GM12878 (cell line): ENCODE results near the gene TARDBP. TPM values are rescaled to one million over a fixed set of nuclear protein-coding genes. Genes with fewer than 3 reads are reported as not detected.
"Not testable (repeated sequence)": the region's sequence is repeated elsewhere in the genome, so short reads cannot be mapped to it uniquely, and the experiment has no call there.

Experiments
- ATAC-seq: fragments of 200-7000 bp; cut with Tn5 transposase; 3 replicates; pipeline ENCODE4 v1.9.1; 2020; ENCODE audit warnings: mild to moderate bottlenecking, moderate library complexity
- BruUV-seq: library from RNA; stranded (reverse); fragments of 400-500 nt; replicated peaks from 2 replicates; lab custom pipeline; 2021; lab: Mats Ljungman, UMichigan
- CTCF ChIA-PET: fragments of 300-600 bp; sonication (Branson Sonifier 250); formaldehyde crosslinking; extraction: SDS; loops from one replicate; lab custom pipeline; 2021; ENCODE audit warnings: inconsistent platforms; lab: Yijun Ruan, JAX
- POLR2A ChIA-PET: fragments of 350-600 bp; formaldehyde crosslinking; extraction: SDS; loops from one replicate; lab custom pipeline; 2021; ENCODE audit warnings: inconsistent platforms; lab: Charles Lee
- RAD21 ChIA-PET: fragments of 300-600 bp; sonication (Branson Sonifier 250); formaldehyde crosslinking; loops from one replicate; lab custom pipeline; 2023; ENCODE audit warnings: antibody characterized with exemption; ENCODE audit not compliant: unreplicated experiment; lab: Charles Lee
- SMC1A ChIA-PET: fragments of 300-600 bp; sonication (Branson Sonifier 250); formaldehyde crosslinking; loops from one replicate; lab custom pipeline; 2023; ENCODE audit not compliant: unreplicated experiment, uncharacterized antibody; lab: Charles Lee
- DNase-seq: peaks from one replicate; pipeline ENCODE4 v3.0.0-alpha.2; 2011; ENCODE audit warnings: low read depth, low spot score
- FAIRE-seq: peaks from 3 replicates; lab custom pipeline; 2011; peaks lifted over from hg19 to GRCh38; lab: Jason Lieb, UNC
- H2AFZ ChIP-seq: 2 replicates; pipeline ENCODE4 v1.6.0; 2011; ENCODE audit warnings: low read depth, low read length, control low read depth; ENCODE audit not compliant: control insufficient read depth
- H3K27ac ChIP-seq: 2 replicates; pipeline ENCODE4 v1.5.1; 2011; ENCODE audit warnings: control low read depth; ENCODE audit not compliant: control insufficient read depth, insufficient read depth
- H3K27me3 ChIP-seq, 2 experiments: replicated peaks in 1 of 2; 2 replicates each; pipeline versions ENCODE4 v1.6.0 to v1.6.1; 2011; ENCODE audit warnings: low read length in 1 of 2; ENCODE audit not compliant: control insufficient read depth in 2 of 2, insufficient read depth in 2 of 2
- H3K36me3 ChIP-seq, 2 experiments: 2 replicates each; pipeline ENCODE4 v1.5.1; 2011; ENCODE audit warnings: low read length in 1 of 2; ENCODE audit not compliant: control insufficient read depth in 2 of 2, insufficient read depth in 2 of 2
- H3K4me1 ChIP-seq: 2 replicates; pipeline ENCODE4 v1.6.1; 2011; ENCODE audit warnings: mild to moderate bottlenecking, low read length, moderate library complexity, mixed read lengths; ENCODE audit not compliant: control insufficient read depth, insufficient read depth
- H3K4me2 ChIP-seq: 2 replicates; pipeline ENCODE4 v1.6.0; 2011; ENCODE audit warnings: control low read depth; ENCODE audit not compliant: control insufficient read depth, insufficient read depth
- H3K4me3 ChIP-seq: fragments of 200-600 bp; sonication (generic); 2 replicates; pipeline ENCODE4 v1.5.1; 2016
- H3K79me2 ChIP-seq: 2 replicates; pipeline ENCODE4 v1.6.0; 2011; ENCODE audit warnings: low read length; ENCODE audit not compliant: control insufficient read depth, insufficient read depth
- H3K9ac ChIP-seq: 2 replicates; pipeline ENCODE4 v1.8.0; 2011; ENCODE audit warnings: low read length, control low read depth, mixed read lengths; ENCODE audit not compliant: control insufficient read depth, insufficient read depth
- H3K9me3 ChIP-seq: replicated peaks from 3 replicates; pipeline ENCODE4 v1.5.1; 2011; ENCODE audit warnings: mild to moderate bottlenecking, low read length; ENCODE audit not compliant: control insufficient read depth, insufficient read depth
- H4K20me1 ChIP-seq: 2 replicates; pipeline ENCODE4 v1.6.0; 2011; ENCODE audit not compliant: control insufficient read depth, insufficient read depth
- ETV6 ChIP-seq, 2 experiments: fragments of 450-650 bp in 1 of 2; IDR thresholded peaks in 1 of 2; conservative IDR thresholded peaks in 1 of 2; 2 replicates each; pipeline ENCODE4 v1.6.1; 2014; ENCODE audit warnings: antibody characterized with exemption in 1 of 2, borderline replicate concordance in 1 of 2, low read depth in 1 of 2, mild to moderate bottlenecking in 1 of 2, moderate library complexity in 1 of 2
- STAT1 ChIP-seq: fragments of 450-650 bp; conservative IDR thresholded peaks from 2 replicates; pipeline ENCODE4 v1.6.1; 2014; ENCODE audit warnings: antibody characterized with exemption, mild to moderate bottlenecking
- WGBS: methylation state at CpG from one replicate; pipeline ENCODE4 v1.1.6; 2016; ENCODE audit warnings: low lambda C conversion rate; ENCODE audit not compliant: insufficient replicate concordance, insufficient coverage; ENCODE audit errors: missing lambda C conversion rate; 5-methylcytosine and 5-hydroxymethylcytosine counted together
- in situ Hi-C: fragments of 300-500 bp; cut with MboI; formaldehyde crosslinking; loops from 9 replicates; pipeline ENCODE4 v1.14.3; 2018; ENCODE audit warnings: mixed read lengths
- intact Hi-C: fragments of 100-400 bp; cut with micrococcal nuclease; formaldehyde crosslinking; loops from one replicate; pipeline ENCODE4 v1.14.2; 2022; ENCODE audit not compliant: unreplicated experiment
- polyA plus RNA-seq, 11 experiments: library from polyadenylated mRNA; depleted of rRNA in 4 of 11; unstranded in 6 of 11; stranded (reverse) in 5 of 11; fragments of >200 nt; fragmentation: Nextera tagmentation in 4 of 11; fragmentation: Illumina TruSeq in 1 of 11; extraction: Ambion mirVana in 4 of 11; extraction: Trizol in 1 of 11; gene quantifications; 1 replicate in 1 of 11; 2 replicates in 10 of 11; pipeline versions ENCODE4 v1.2.1 to v1.2.3, GENCODE V29; 2011 to 2016; ENCODE audit warnings: inconsistent platforms in 2 of 11, missing spikeins in 2 of 11, low read depth in 1 of 11
- total RNA-seq, 4 experiments: library from RNA; depleted of rRNA in 3 of 4; stranded (reverse); fragments of >200 nt in 3 of 4; fragmentation: Illumina TruSeq in 1 of 4; extraction: Trizol in 1 of 4; gene quantifications; 2 replicates each; pipeline versions ENCODE4 v1.2.1 to v1.2.3, GENCODE V29; 2013 to 2021

TARDBP gene
- total and polyA plus RNA-seq, 10 of the 15 experiments (the other 5 are each of a cell fraction or from before 2014, with no cell fraction given): 55.6 to 318 (median 192) TPM

- no peak overlapping the region for H3K4me2 ChIP-seq
- H3K4me3 ChIP-seq: no peak overlapping the region
- no peaks in the 10 kb centered on the region for H3K79me2 ChIP-seq
- POLR2A ChIA-PET: interaction anchor here (0.5 kb wide), 1 partner anchor 24 kb away, joined by 3 read pairs; no protein-coding TSS in a partner anchor
- CTCF ChIA-PET: no interaction called here
- in situ Hi-C loops: no loop called here
- no peak overlapping the region for H3K27ac ChIP-seq
- no peaks in the 10 kb centered on the region for H3K36me3 ChIP-seq
- no peak for DNase-seq
- intact Hi-C loops: no loop called here
- H3K4me1 ChIP-seq: peaks cover 15% of the 10 kb centered on the region
- 88% methylated on average over 7 of the region's 7 CpGs for WGBS
- RAD21 ChIA-PET: no interaction called here
- no peak for ATAC-seq
- SMC1A ChIA-PET: interaction anchor here (0.6 to 1.3 kb wide), 2 partner anchors 17 to 47 kb away, joined by 3 read pairs; no protein-coding TSS in a partner anchor
- TF ChIP-seq STAT1: no peak
- no peaks in the 10 kb centered on the region for H3K9me3 ChIP-seq
- H3K9ac ChIP-seq: no peak overlapping the region
- H3K27me3 ChIP-seq: no peaks in the 10 kb centered on the region
- H2AFZ ChIP-seq: no peak overlapping the region
- no TSS peak for BruUV-seq
- H4K20me1 ChIP-seq: no peaks in the 10 kb centered on the region
- no peak for FAIRE-seq
Measured at GRCh38 chr1:10990828-10991227, 21.6 kb upstream of the TARDBP start.

DNA sequence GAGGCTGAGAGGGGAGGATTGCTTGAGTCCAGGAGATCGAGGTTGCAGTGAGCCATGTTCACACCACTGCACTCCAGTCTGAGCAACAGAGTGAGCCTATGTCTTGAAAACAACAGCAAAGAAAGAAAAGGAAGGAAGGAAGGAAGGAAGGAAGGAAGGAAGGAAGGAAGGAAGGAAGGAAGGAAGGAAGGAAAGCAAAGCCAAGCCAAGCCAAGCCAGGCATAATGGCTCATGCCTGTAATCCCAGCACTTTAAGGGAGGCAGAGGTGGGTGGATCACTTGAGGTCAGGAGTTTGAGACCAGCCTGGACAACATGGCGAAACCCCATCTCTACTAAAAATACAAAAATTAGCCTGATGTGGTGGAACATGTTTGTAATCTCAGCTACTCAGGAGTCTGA, 20.4 kb upstream of the TARDBP start:
- peak in 1 of 2 experiments; percentile 86; a peak in 2 of 4 replicates for TF ChIP-seq ETV6 (conservative IDR thresholded peaks at IDR 0.05 in 1 of 2, IDR thresholded peaks at IDR 0.05 in 1 of 2; ENCODE audit: borderline replicate concordance in 1 of 2, low read depth in 1 of 2)

More for the DNA sequence above, 20.4 kb upstream of the TARDBP start:
- DNase-seq, H4K20me1 ChIP-seq, H3K36me3 ChIP-seq, H2AFZ ChIP-seq, in situ Hi-C loops, ATAC-seq, H3K4me3 ChIP-seq, FAIRE-seq, RAD21 ChIA-PET, H3K4me1 ChIP-seq, H3K4me2 ChIP-seq, H3K27me3 ChIP-seq, H3K9ac ChIP-seq, intact Hi-C loops, H3K9me3 ChIP-seq, BruUV-seq, H3K27ac ChIP-seq, H3K79me2 ChIP-seq: not testable (repeated sequence)
- POLR2A ChIA-PET: interaction anchor here (1.4 kb wide), 1 partner anchor 13 kb away, joined by 3 read pairs; no protein-coding TSS in a partner anchor
- 52% methylated on average over 2 of the region's 2 CpGs for WGBS
- SMC1A ChIA-PET: interaction anchor here (1.1 to 1.7 kb wide), 2 partner anchors 15 to 20 kb away, joined by 4 to 5 read pairs; no protein-coding TSS in a partner anchor
- CTCF ChIA-PET: interaction anchor here (1.7 kb wide), 1 partner anchor 46 kb away, joined by 5 read pairs; no protein-coding TSS in a partner anchor
